Endothelial cell of umbilical vein (primary cell): ENCODE data around the gene GADD45A. TPM values are rescaled to one million over a fixed set of nuclear protein-coding genes. Genes with fewer than 3 reads are reported as not detected.

Source experiments
- BruUV-seq: library from RNA; stranded (reverse); fragments of 400-500 nt; replicated peaks from 2 replicates; lab custom pipeline; 2021; lab: Mats Ljungman, UMichigan
- CTCF ChIA-PET: fragments of 300-600, 350-600 bp; sonication (Branson Sonifier 250); formaldehyde crosslinking; loops from one replicate; lab custom pipeline; 2021; ENCODE audit warnings: antibody characterized with exemption, inconsistent platforms; lab: Charles Lee
- POLR2A ChIA-PET: fragments of 300-600, 350-600 bp; sonication (Branson Sonifier 250); formaldehyde crosslinking; loops from one replicate; lab custom pipeline; 2021; ENCODE audit warnings: antibody characterized with exemption, inconsistent platforms; lab: Charles Lee
- DNase-seq: peaks from one replicate; pipeline ENCODE4 v3.0.0-alpha.2; 2011; ENCODE audit warnings: low read depth, low spot score
- FAIRE-seq: peaks from 2 replicates; lab custom pipeline; 2011; peaks lifted over from hg19 to GRCh38; lab: Jason Lieb, UNC
- H2AFZ ChIP-seq: 2 replicates; pipeline ENCODE4 v1.6.0; 2012; ENCODE audit warnings: low read depth, low read length, control low read depth, inconsistent platforms
- H3K27ac ChIP-seq: 2 replicates; pipeline ENCODE4 v1.5.1; 2011; ENCODE audit warnings: low read depth, mild to moderate bottlenecking, control low read depth, low read length, moderate library complexity; ENCODE audit not compliant: insufficient read depth
- H3K27me3 ChIP-seq, 2 experiments: 2 replicates each; pipeline versions ENCODE4 v1.6.0 to v1.6.1; 2011; ENCODE audit warnings: low read length in 2 of 2, mixed read lengths in 1 of 2; ENCODE audit not compliant: control insufficient read depth in 2 of 2, insufficient read depth in 2 of 2
- H3K36me3 ChIP-seq, 2 experiments: 2 replicates in 1 of 2; 3 replicates in 1 of 2; pipeline ENCODE4 v1.5.1; 2011; ENCODE audit warnings: low read length in 2 of 2, mild to moderate bottlenecking in 1 of 2, moderate library complexity in 1 of 2; ENCODE audit not compliant: control insufficient read depth in 2 of 2, insufficient read depth in 2 of 2; ENCODE audit errors: extremely low read depth in 1 of 2
- H3K4me1 ChIP-seq: 3 replicates; pipeline ENCODE4 v1.5.1; 2011; ENCODE audit warnings: mild to moderate bottlenecking, low read length; ENCODE audit not compliant: control insufficient read depth, insufficient read depth; ENCODE audit errors: extremely low read depth
- H3K4me2 ChIP-seq: 2 replicates; pipeline ENCODE4 v1.6.1; 2011; ENCODE audit warnings: low read length, control low read depth, mixed read lengths; ENCODE audit not compliant: insufficient read depth
- H3K4me3 ChIP-seq, 3 experiments: fragments of 200-600 bp in 1 of 3; sonication (generic), shearing (Covaris generic) in 1 of 3; replicated peaks in 1 of 3; 2 replicates each; pipeline ENCODE4 v1.5.1; 2011 to 2016; ENCODE audit warnings: control low read depth in 3 of 3, low read length in 3 of 3, mild to moderate bottlenecking in 2 of 3, inconsistent platforms in 1 of 3, low read depth in 1 of 3, moderate library complexity in 1 of 3; ENCODE audit not compliant: insufficient read depth in 1 of 3
- H3K79me2 ChIP-seq: 2 replicates; pipeline ENCODE4 v1.6.0; 2012; ENCODE audit warnings: low read length, inconsistent platforms; ENCODE audit not compliant: control insufficient read depth, insufficient read depth
- H3K9ac ChIP-seq: replicated peaks from 2 replicates; pipeline ENCODE3; 2011; ENCODE audit warnings: low read length, control low read depth; ENCODE audit not compliant: insufficient read depth; ENCODE audit errors: extremely low read depth
- H3K9me1 ChIP-seq: replicated peaks from 3 replicates; pipeline ENCODE4 v1.6.0; 2011; ENCODE audit warnings: mild to moderate bottlenecking, low read length; ENCODE audit not compliant: control insufficient read depth, insufficient read depth; ENCODE audit errors: extremely low read depth
- H3K9me3 ChIP-seq: replicated peaks from 2 replicates; pipeline ENCODE4 v1.5.1; 2012; ENCODE audit warnings: low read length, inconsistent platforms; ENCODE audit not compliant: control insufficient read depth, insufficient read depth
- H4K20me1 ChIP-seq: replicated peaks from 2 replicates; pipeline ENCODE3; 2011; ENCODE audit warnings: mild to moderate bottlenecking, low read length; ENCODE audit not compliant: control insufficient read depth, insufficient read depth; ENCODE audit errors: extremely low read depth
- EZH2 ChIP-seq: IDR thresholded peaks from 2 replicates; pipeline ENCODE4 v1.6.1; 2012; ENCODE audit warnings: borderline replicate concordance, low read depth, mild to moderate bottlenecking, moderate library complexity, low read length, inconsistent platforms; ENCODE audit not compliant: severe bottlenecking
- FOS ChIP-seq: IDR thresholded peaks from 2 replicates; pipeline ENCODE4 v1.6.1; 2011; ENCODE audit warnings: mild to moderate bottlenecking, low read length, moderate library complexity, borderline replicate concordance; ENCODE audit not compliant: insufficient read depth
- GATA2 ChIP-seq: IDR thresholded peaks from 2 replicates; pipeline ENCODE4 v1.7.0; 2011; ENCODE audit warnings: low read depth, mild to moderate bottlenecking, moderate library complexity, mixed read lengths, low read length; ENCODE audit not compliant: insufficient read length, insufficient read depth
- JUN ChIP-seq: IDR thresholded peaks from 2 replicates; pipeline ENCODE4 v1.6.1; 2011; ENCODE audit warnings: borderline replicate concordance, low read depth; ENCODE audit not compliant: insufficient read length, insufficient read depth
- MYC ChIP-seq: IDR thresholded peaks from one replicate; pipeline ENCODE4 v1.6.1; 2011; ENCODE audit warnings: mild to moderate bottlenecking, low read depth, low read length
- POLR2A ChIP-seq: IDR thresholded peaks from 2 replicates; pipeline ENCODE4 v1.6.1; 2012; ENCODE audit warnings: low read depth, mild to moderate bottlenecking, control low read depth, low read length
- POLR2AphosphoS5 ChIP-seq: IDR thresholded peaks from 2 replicates; pipeline ENCODE4 v1.6.1; 2012; ENCODE audit warnings: low read depth, mild to moderate bottlenecking, control low read depth, low read length, moderate library complexity; ENCODE audit not compliant: insufficient read depth
- dilution Hi-C: fragments of 300-500 bp; cut with MboI; formaldehyde crosslinking; loops from one replicate; pipeline ENCODE4 v1.15.0; 2019; ENCODE audit warnings: low sequenced_read_pairs; ENCODE audit not compliant: extremely low pct_ligation_motif_present
- intact Hi-C: fragments of 100-400 bp; cut with micrococcal nuclease; formaldehyde crosslinking; loops from one replicate; pipeline ENCODE4 v1.10.0; 2022
- polyA plus RNA-seq, 4 experiments: library from polyadenylated mRNA; depleted of rRNA in 3 of 4; stranded (reverse) in 3 of 4; unstranded in 1 of 4; fragments of >200 nt; gene quantifications; 2 replicates each; pipeline versions ENCODE4 v1.2.1 to v1.2.3, GENCODE V29; 2011 to 2012; ENCODE audit warnings: missing spikeins in 1 of 4
- total RNA-seq: library from RNA; stranded (reverse); gene quantifications from 2 replicates; pipeline ENCODE4 v1.2.3, GENCODE V29; 2021
- TF ChIP-seq, protein P1 (sequence below): IDR thresholded peaks from 2 replicates; pipeline ENCODE4 v1.6.1; 2011; ENCODE audit not compliant: insufficient read depth, insufficient read length
- TF ChIP-seq, protein P2 (sequence below), 2 donors: IDR thresholded peaks; 1 replicate in 1 of 2; 2 replicates in 1 of 2; pipeline ENCODE4 v1.5.1; 2011; ENCODE audit warnings: low read length in 2 of 2, mild to moderate bottlenecking in 2 of 2, moderate library complexity in 2 of 2, control low read depth in 1 of 2, inconsistent platforms in 1 of 2, low read depth in 1 of 2; ENCODE audit not compliant: insufficient read depth in 1 of 2; ENCODE audit errors: extremely low read depth in 1 of 2

The GADD45A gene
- total and polyA plus RNA-seq, 2 donors (not counting 3 experiments of a cell fraction or from before 2014, with no cell fraction given): 77.4 to 87.6 TPM

DNA sequence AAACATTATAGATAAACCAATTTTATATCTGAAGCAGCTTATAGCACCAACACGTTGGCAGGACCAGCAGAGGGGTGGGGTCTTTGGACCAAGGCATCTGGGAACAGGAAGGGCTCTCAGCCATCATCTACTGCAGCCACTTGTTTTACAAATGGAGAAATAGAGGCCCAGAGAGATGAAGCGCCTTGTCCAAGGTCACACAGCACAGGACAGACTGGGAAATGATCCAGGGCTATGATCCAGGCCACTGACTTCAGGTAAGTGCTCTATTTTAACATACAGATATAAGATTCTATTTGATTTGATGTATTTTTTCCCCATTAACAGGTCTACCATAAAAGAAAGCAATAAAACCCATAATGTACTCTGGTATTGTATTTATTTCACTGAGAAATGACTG, 16.9 kb downstream of the GADD45A start:
- ChIA-PET POLR2A (interaction anchor here (0.8 kb wide), 1 partner anchor 15 kb away, joined by 3 read pairs; no protein-coding TSS in a partner anchor), CTCF (interaction anchor here (1.0 to 4.2 kb wide), 8 partner anchors 9 to 166 kb away, joined by 4 to 21 read pairs (median 7); no protein-coding TSS in a partner anchor)
- no peaks in the 10 kb centered on the region for H4K20me1 ChIP-seq
- H3K27ac ChIP-seq: no peak overlapping the region
- no peaks in the 10 kb centered on the region for H3K9me1 ChIP-seq
- H3K4me1 ChIP-seq: peaks cover 6% of the 10 kb centered on the region
- no peak overlapping the region for H3K9ac ChIP-seq
- DNase-seq (no peak), FAIRE-seq (no peak)
- no peaks in the 10 kb centered on the region for H3K79me2 ChIP-seq
- H2AFZ ChIP-seq: no peak overlapping the region
- H3K36me3 ChIP-seq: peaks cover 4 to 8% of the 10 kb centered on the region in 2 experiments
- no peak overlapping the region for H3K4me3 ChIP-seq
- no peaks in the 10 kb centered on the region for H3K27me3 ChIP-seq
- intact Hi-C loops: no loop called here
- H3K4me2 ChIP-seq: no peak overlapping the region
- no TSS peak for BruUV-seq
- TF ChIP-seq, protein P1, sequence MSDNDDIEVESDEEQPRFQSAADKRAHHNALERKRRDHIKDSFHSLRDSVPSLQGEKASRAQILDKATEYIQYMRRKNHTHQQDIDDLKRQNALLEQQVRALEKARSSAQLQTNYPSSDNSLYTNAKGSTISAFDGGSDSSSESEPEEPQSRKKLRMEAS: no peak
- TF ChIP-seq EZH2: no peak
- dilution Hi-C loops: no loop called here
- no peaks in the 10 kb centered on the region for H3K9me3 ChIP-seq

DNA sequence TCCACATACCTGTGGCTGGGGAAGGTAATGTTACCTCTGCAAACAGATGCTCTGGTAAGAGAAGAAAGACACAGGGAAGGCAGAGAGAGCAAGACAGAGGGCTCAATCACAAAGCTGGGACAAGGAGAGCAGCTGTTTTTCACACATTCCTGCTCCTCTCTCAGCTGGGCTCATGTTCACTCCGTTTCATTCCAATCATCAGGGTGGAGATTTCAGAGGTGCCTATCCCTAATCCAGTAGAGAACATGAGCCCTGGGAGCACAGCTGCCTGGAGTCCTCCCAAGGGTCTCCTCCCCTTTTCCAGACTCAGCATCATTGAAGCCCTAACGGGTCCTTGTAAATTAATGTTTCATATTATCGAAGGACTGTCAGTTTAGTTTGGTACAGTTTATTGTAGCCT, 19.4 kb downstream of the GADD45A start:
- FAIRE-seq: no peak
- H3K36me3 ChIP-seq: peaks cover 4 to 8% of the 10 kb centered on the region in 2 experiments
- no peak for DNase-seq
- no peaks in the 10 kb centered on the region for H4K20me1 ChIP-seq
- ChIA-PET POLR2A (interaction anchor here (0.6 kb wide), 1 partner anchor 150 kb away, joined by 3 read pairs; no protein-coding TSS in a partner anchor), CTCF (interaction anchor here (0.7 to 4.2 kb wide), 6 partner anchors 9 to 172 kb away, joined by 3 to 21 read pairs (median 4); no protein-coding TSS in a partner anchor)
- peaks cover 11% of the 10 kb centered on the region for H3K4me1 ChIP-seq
- no peak for TF ChIP-seq JUN
- TF ChIP-seq GATA2: no peak
- TF ChIP-seq, protein P2, sequence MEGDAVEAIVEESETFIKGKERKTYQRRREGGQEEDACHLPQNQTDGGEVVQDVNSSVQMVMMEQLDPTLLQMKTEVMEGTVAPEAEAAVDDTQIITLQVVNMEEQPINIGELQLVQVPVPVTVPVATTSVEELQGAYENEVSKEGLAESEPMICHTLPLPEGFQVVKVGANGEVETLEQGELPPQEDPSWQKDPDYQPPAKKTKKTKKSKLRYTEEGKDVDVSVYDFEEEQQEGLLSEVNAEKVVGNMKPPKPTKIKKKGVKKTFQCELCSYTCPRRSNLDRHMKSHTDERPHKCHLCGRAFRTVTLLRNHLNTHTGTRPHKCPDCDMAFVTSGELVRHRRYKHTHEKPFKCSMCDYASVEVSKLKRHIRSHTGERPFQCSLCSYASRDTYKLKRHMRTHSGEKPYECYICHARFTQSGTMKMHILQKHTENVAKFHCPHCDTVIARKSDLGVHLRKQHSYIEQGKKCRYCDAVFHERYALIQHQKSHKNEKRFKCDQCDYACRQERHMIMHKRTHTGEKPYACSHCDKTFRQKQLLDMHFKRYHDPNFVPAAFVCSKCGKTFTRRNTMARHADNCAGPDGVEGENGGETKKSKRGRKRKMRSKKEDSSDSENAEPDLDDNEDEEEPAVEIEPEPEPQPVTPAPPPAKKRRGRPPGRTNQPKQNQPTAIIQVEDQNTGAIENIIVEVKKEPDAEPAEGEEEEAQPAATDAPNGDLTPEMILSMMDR (IDR thresholded peaks at IDR 0.05; ENCODE audit: extremely low read depth in 1 of 2, insufficient read depth in 1 of 2, low read depth in 1 of 2, low read length in 2 of 2): no peak
- TF ChIP-seq FOS: no peak
- TF ChIP-seq, protein P1: no peak
- TF ChIP-seq MYC: no peak
- TF ChIP-seq EZH2: no peak
- no peak for TF ChIP-seq POLR2A
- TF ChIP-seq POLR2AphosphoS5: no peak
- H3K9ac ChIP-seq: no peak overlapping the region
- H3K27me3 ChIP-seq: no peaks in the 10 kb centered on the region
- no peaks in the 10 kb centered on the region for H3K9me1 ChIP-seq
- no peak overlapping the region for H3K4me3 ChIP-seq
- dilution Hi-C loops: no loop called here
- no peak overlapping the region for H2AFZ ChIP-seq
- H3K27ac ChIP-seq: no peak overlapping the region
- no peaks in the 10 kb centered on the region for H3K9me3 ChIP-seq
- peaks cover 9% of the 10 kb centered on the region for H3K79me2 ChIP-seq
- no TSS peak for BruUV-seq
- no peak overlapping the region for H3K4me2 ChIP-seq
- intact Hi-C loops: no loop called here
